GM23248 (cell line): Measurements from ENCODE around the gene CAMK1D. TPM values are rescaled to one million over a fixed set of nuclear protein-coding genes. Genes with fewer than 3 reads are reported as not detected.

ENCODE experiments used
- DNase-seq: peaks from one replicate; pipeline ENCODE4 v3.0.0-alpha.2; 2015
- H2AFZ ChIP-seq: fragments of 200-600 bp; sonication (generic); 2 replicates; pipeline ENCODE4 v1.6.1; 2016; ENCODE audit warnings: antibody characterized with exemption
- H3F3A ChIP-seq: fragments of 200-600 bp; sonication (generic); 2 replicates; pipeline ENCODE4 v1.6.1; 2016; ENCODE audit warnings: mild to moderate bottlenecking, antibody characterized with exemption, mixed run types; ENCODE audit not compliant: insufficient read depth
- H3K27ac ChIP-seq: fragments of 200-600 bp; sonication (generic); 2 replicates; pipeline ENCODE4 v1.5.1; 2016; ENCODE audit warnings: mild to moderate bottlenecking
- H3K27me3 ChIP-seq: fragments of 200-600 bp; sonication (generic); replicated peaks from 2 replicates; pipeline ENCODE4 v1.6.1; 2016; ENCODE audit warnings: mild to moderate bottlenecking; ENCODE audit not compliant: insufficient read depth
- H3K36me3 ChIP-seq: fragments of 200-600 bp; sonication (generic); 2 replicates; pipeline ENCODE4 v1.6.1; 2016; ENCODE audit warnings: low read depth, mild to moderate bottlenecking
- H3K4me1 ChIP-seq: fragments of 200-600 bp; sonication (generic); 2 replicates; pipeline ENCODE4 v1.6.1; 2016; ENCODE audit warnings: mild to moderate bottlenecking; ENCODE audit not compliant: insufficient read depth
- H3K4me2 ChIP-seq: fragments of 200-600 bp; sonication (generic); one replicate; pipeline ENCODE4 v1.6.1; 2016; ENCODE audit warnings: mild to moderate bottlenecking; ENCODE audit not compliant: unreplicated experiment
- H3K4me3 ChIP-seq: fragments of 200-600 bp; sonication (generic); 2 replicates; pipeline ENCODE4 v1.5.1; 2016; ENCODE audit warnings: mild to moderate bottlenecking
- H3K79me2 ChIP-seq: fragments of 200-600 bp; sonication (generic); 2 replicates; pipeline ENCODE4 v1.6.1; 2016; ENCODE audit warnings: mild to moderate bottlenecking; ENCODE audit not compliant: insufficient read depth
- H3K9ac ChIP-seq: fragments of 200-600 bp; sonication (generic); 2 replicates; pipeline ENCODE4 v1.6.1; 2016; ENCODE audit warnings: mild to moderate bottlenecking
- H3K9me2 ChIP-seq: fragments of 200-600 bp; sonication (generic); 2 replicates; pipeline ENCODE4 v1.6.1; 2016; ENCODE audit warnings: mixed run types, mild to moderate bottlenecking, moderate library complexity; ENCODE audit not compliant: insufficient read depth
- H3K9me3 ChIP-seq: fragments of 200-600 bp; sonication (generic); one replicate; pipeline ENCODE4 v1.6.1; 2017; ENCODE audit warnings: low read depth
- H4K20me1 ChIP-seq: fragments of 200-600 bp; sonication (generic); 2 replicates; pipeline ENCODE4 v1.6.0; 2016; ENCODE audit not compliant: insufficient read depth
- EZH2 ChIP-seq: fragments of 200-600 bp; sonication (generic); IDR thresholded peaks from 2 replicates; pipeline ENCODE4 v1.6.1; 2018; ENCODE audit warnings: antibody characterized with exemption, mild to moderate bottlenecking; ENCODE audit not compliant: insufficient read depth, poor library complexity, severe bottlenecking
- EZH2phosphoT487 ChIP-seq: fragments of 200-600 bp; sonication (generic); IDR thresholded peaks from 2 replicates; pipeline ENCODE4 v1.6.1; 2018; ENCODE audit warnings: antibody characterized with exemption, moderate library complexity, mild to moderate bottlenecking, low read depth; ENCODE audit not compliant: insufficient read depth
- WGBS, 2 experiments: methylation state at CpG; one replicate each; pipeline ENCODE4 v1.1.6; 2015 to 2017; ENCODE audit warnings: low lambda C conversion rate in 2 of 2, low coverage in 1 of 2; ENCODE audit errors: missing lambda C conversion rate in 2 of 2; 5-methylcytosine and 5-hydroxymethylcytosine counted together
- in situ Hi-C: fragments of 300-500 bp; cut with MboI; formaldehyde crosslinking; loops from 2 replicates; pipeline ENCODE4 v1.15.0; 2020
- polyA plus RNA-seq: library from polyadenylated mRNA; unstranded; fragments of >200 nt; fragmentation: Nextera tagmentation; extraction: Ambion mirVana; gene quantifications from 2 replicates; pipeline ENCODE4 v1.2.1, GENCODE V29; 2016
- total RNA-seq: library from RNA; depleted of rRNA; stranded (reverse); fragments of >200 nt; shearing (Covaris generic); gene quantifications from 2 replicates; pipeline ENCODE4 v1.2.3, GENCODE V29; 2014

CAMK1D gene
- total and polyA plus RNA-seq, 2 experiments from 2014 or later, result 0.22 to 0.55 TPM

GRCh38 chr10:12531305-12532220 is 182.2 kb downstream of the CAMK1D start:
- in situ Hi-C loops, result no loop called here

GRCh38 chr10:12533151-12533550 is 183.8 kb downstream of the CAMK1D start:
- no peaks in the 10 kb centered on the region for H3K79me2 ChIP-seq
- 57 to 62% methylated on average over 4 of the region's 4 CpGs for WGBS, 2 experiments
- TF ChIP-seq EZH2, result no peak
- TF ChIP-seq EZH2phosphoT487, result no peak
- no peaks in the 10 kb centered on the region for H3K27me3 ChIP-seq
- no peak overlapping the region for H3K4me2 ChIP-seq
- no peaks in the 10 kb centered on the region for H4K20me1 ChIP-seq
- H3K4me1 ChIP-seq, result no peaks in the 10 kb centered on the region
- H3K36me3 ChIP-seq, result no peaks in the 10 kb centered on the region
- H3K9ac ChIP-seq, result no peak overlapping the region
- H3K9me3 ChIP-seq, result no peaks in the 10 kb centered on the region
- H3K9me2 ChIP-seq, result no peaks in the 10 kb centered on the region
- H2AFZ ChIP-seq, result no peak overlapping the region
- in situ Hi-C loops, result no loop called here
- H3K4me3 ChIP-seq, result no peak overlapping the region
- no peaks in the 10 kb centered on the region for H3F3A ChIP-seq
- no peak for DNase-seq
- no peak overlapping the region for H3K27ac ChIP-seq

More at GRCh38 chr10:12531305-12532220, 182.2 kb downstream of the CAMK1D start:
- no peak overlapping the region for H3K4me2 ChIP-seq
- no peaks in the 10 kb centered on the region for H4K20me1 ChIP-seq
- H3K9ac ChIP-seq, result no peak overlapping the region
- H2AFZ ChIP-seq, result no peak overlapping the region
- no peaks in the 10 kb centered on the region for H3K4me1 ChIP-seq
- H3K4me3 ChIP-seq, result no peak overlapping the region
- no peak for DNase-seq
- no peaks in the 10 kb centered on the region for H3K9me3 ChIP-seq
- no peaks in the 10 kb centered on the region for H3K9me2 ChIP-seq
- no peak overlapping the region for H3K27ac ChIP-seq
- H3K27me3 ChIP-seq, result no peaks in the 10 kb centered on the region
- H3F3A ChIP-seq, result no peaks in the 10 kb centered on the region
- no peaks in the 10 kb centered on the region for H3K36me3 ChIP-seq
- WGBS, 2 experiments, result 18 to 19% methylated on average over 12 of the region's 12 CpGs
- TF ChIP-seq EZH2phosphoT487, result no peak
- no peak for TF ChIP-seq EZH2
- no peaks in the 10 kb centered on the region for H3K79me2 ChIP-seq

GRCh38 chr10:12533723-12534122 is 184.4 kb downstream of the CAMK1D start:
- no peaks in the 10 kb centered on the region for H3F3A ChIP-seq
- H3K4me3 ChIP-seq, result no peak overlapping the region
- no peaks in the 10 kb centered on the region for H3K79me2 ChIP-seq
- TF ChIP-seq EZH2, result no peak
- no peak for TF ChIP-seq EZH2phosphoT487
- in situ Hi-C loops, result no loop called here
- H3K27me3 ChIP-seq, result no peaks in the 10 kb centered on the region
- H3K9ac ChIP-seq, result no peak overlapping the region
- WGBS, 2 experiments, result 53 to 54% methylated on average over 3 of the region's 3 CpGs
- DNase-seq, result no peak
- H3K4me2 ChIP-seq, result no peak overlapping the region
- no peak overlapping the region for H2AFZ ChIP-seq
- H3K9me3 ChIP-seq, result no peaks in the 10 kb centered on the region
- H4K20me1 ChIP-seq, result no peaks in the 10 kb centered on the region
- no peaks in the 10 kb centered on the region for H3K9me2 ChIP-seq
- no peaks in the 10 kb centered on the region for H3K4me1 ChIP-seq
- H3K27ac ChIP-seq, result no peak overlapping the region
- H3K36me3 ChIP-seq, result no peaks in the 10 kb centered on the region

DNA sequence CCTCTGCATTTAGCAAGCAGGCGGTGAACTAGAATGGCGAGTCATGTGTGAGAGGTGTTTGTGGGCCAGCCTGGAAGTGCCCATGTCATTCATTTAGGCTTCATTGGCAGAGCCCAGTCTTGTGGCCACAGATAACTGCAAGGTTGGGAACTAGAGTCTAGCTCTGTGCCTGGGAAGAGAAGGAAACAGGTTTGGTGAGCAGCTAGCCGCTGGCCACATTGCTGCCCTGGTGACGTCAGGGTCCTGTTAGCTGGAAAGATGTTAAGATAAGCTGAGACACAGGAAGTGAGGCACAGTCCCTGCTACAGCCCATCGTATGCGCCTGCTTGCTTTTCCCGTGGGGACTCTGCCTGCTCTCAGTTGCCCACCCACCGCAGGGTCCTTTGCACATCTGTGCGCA is 185.5 kb downstream of the CAMK1D start:
- Histone ChIP-seq H3K36me3 (no peaks in the 10 kb centered on the region), H3K9ac (no peak overlapping the region), H3K4me3 (no peak overlapping the region), H3K4me1 (no peaks in the 10 kb centered on the region), H3K9me2 (no peaks in the 10 kb centered on the region), H3K4me2 (no peak overlapping the region), H2AFZ (no peak overlapping the region), H3K79me2 (no peaks in the 10 kb centered on the region), H3K27ac (no peak overlapping the region), H3K9me3 (no peaks in the 10 kb centered on the region), H4K20me1 (no peaks in the 10 kb centered on the region), H3F3A (no peaks in the 10 kb centered on the region), H3K27me3 (no peaks in the 10 kb centered on the region)
- in situ Hi-C loops, result no loop called here
- TF ChIP-seq EZH2phosphoT487 (no peak), EZH2 (no peak)
- WGBS, 2 experiments, result 77 to 79% methylated on average over 9 of the region's 9 CpGs
- DNase-seq, result no peak
